K562 (cell line): ENCODE data around the gene IKBKG. TPM values are rescaled to one million over a fixed set of nuclear protein-coding genes. Genes with fewer than 3 reads are reported as not detected.

ENCODE experiments used
- ATF1 ChIP-seq, 2 experiments: fragments of 450-650 bp in 1 of 2; IDR thresholded peaks; 2 replicates each; pipeline ENCODE4 v1.6.1; 2016; ENCODE audit warnings: missing compliant biosample characterization in 1 of 2, missing genetic modification characterization in 1 of 2
- ATF7 ChIP-seq: fragments of 450-650 bp; IDR thresholded peaks from 2 replicates; pipeline ENCODE4 v1.7.1; 2014; ENCODE audit warnings: mild to moderate bottlenecking, moderate library complexity
- CTBP1 ChIP-seq: fragments of 450-650 bp; IDR thresholded peaks from 2 replicates; pipeline ENCODE4 v1.6.1; 2016; ENCODE audit warnings: borderline replicate concordance
- ETV1 ChIP-seq: fragments of 450-650 bp; conservative IDR thresholded peaks from 2 replicates; pipeline ENCODE4 v1.6.1; 2016; ENCODE audit warnings: missing genetic modification characterization, control low read depth, low read depth, missing compliant biosample characterization
- GABPB1 ChIP-seq: sonication (generic); formaldehyde crosslinking; IDR thresholded peaks from 2 replicates; pipeline ENCODE4 v1.8.0; 2022; ENCODE audit warnings: mild to moderate bottlenecking, missing genetic modification reagents
- HNRNPUL1 ChIP-seq: fragments of 200-400 bp; formaldehyde crosslinking; IDR thresholded peaks from 2 replicates; pipeline ENCODE4 v1.6.1; 2017; ENCODE audit warnings: low read length
- MAZ ChIP-seq, 2 experiments: fragments of 450-650 bp in 1 of 2; sonication (generic) in 1 of 2; formaldehyde crosslinking; IDR thresholded peaks in 1 of 2; conservative IDR thresholded peaks in 1 of 2; 2 replicates each; pipeline versions ENCODE4 v1.4.0 to v1.5.0; 2020; ENCODE audit warnings: mild to moderate bottlenecking in 1 of 2, missing genetic modification reagents in 1 of 2
- RAD21 ChIP-seq, 2 experiments: fragments of 250-450 bp in 1 of 2; fragments of 450-650 bp in 1 of 2; sonication (Bioruptor Pico) in 1 of 2; formaldehyde crosslinking in 1 of 2; IDR thresholded peaks in 1 of 2; conservative IDR thresholded peaks in 1 of 2; 2 replicates each; pipeline versions ENCODE4 v1.4.0 to v1.8.0; 2020 to 2022; ENCODE audit warnings: mild to moderate bottlenecking in 2 of 2, moderate library complexity in 1 of 2
- SMC3 ChIP-seq: conservative IDR thresholded peaks from 2 replicates; pipeline ENCODE4 v1.6.1; 2011; ENCODE audit warnings: low read depth, low read length, improper control_type of control experiment; ENCODE audit not compliant: insufficient read depth
- ZNF830 ChIP-seq: fragments of 250-450 bp; sonication (Bioruptor Pico); IDR thresholded peaks from 2 replicates; pipeline ENCODE4 v1.5.0; 2021; ENCODE audit warnings: mild to moderate bottlenecking
- polyA plus RNA-seq, 8 experiments: library from polyadenylated mRNA; depleted of rRNA in 4 of 8; stranded (reverse) in 5 of 8; unstranded in 3 of 8; fragments of >200 nt; fragmentation: Nextera tagmentation in 2 of 8; fragmentation: Illumina TruSeq in 1 of 8; extraction: Ambion mirVana in 2 of 8; extraction: Trizol in 1 of 8; gene quantifications; 2 replicates each; pipeline versions ENCODE4 v1.2.1 to v1.2.3, GENCODE V29; 2011 to 2014; ENCODE audit warnings: inconsistent platforms in 1 of 8, missing spikeins in 1 of 8
- total RNA-seq, 7 experiments: library from RNA; depleted of rRNA in 6 of 7; stranded (reverse); fragments of >200 nt in 6 of 7; fragmentation: Illumina TruSeq in 2 of 7; extraction: Trizol in 2 of 7; gene quantifications; 2 replicates each; pipeline versions ENCODE4 v1.2.1 to v1.2.3, GENCODE V29; 2011 to 2021; ENCODE audit warnings: low replicate concordance in 1 of 7
- TF ChIP-seq, protein P1 (sequence below), 2 experiments: fragments of 450-650 bp; formaldehyde crosslinking in 1 of 2; IDR thresholded peaks; 2 replicates each; pipeline versions ENCODE4 v1.4.0 to v1.6.1; 2014 to 2020; ENCODE audit warnings: mild to moderate bottlenecking in 2 of 2, borderline replicate concordance in 1 of 2, low read depth in 1 of 2
- TF ChIP-seq, protein P2 (sequence below): sonication (generic); formaldehyde crosslinking; IDR thresholded peaks from 2 replicates; pipeline ENCODE4 v1.8.0; 2022; ENCODE audit warnings: missing genetic modification reagents, mild to moderate bottlenecking, moderate library complexity, borderline replicate concordance
- TF ChIP-seq, protein P3 (sequence below): fragments of 450-650 bp; IDR thresholded peaks from 2 replicates; pipeline ENCODE4 v1.6.1; 2016; ENCODE audit warnings: borderline replicate concordance

The IKBKG gene
- total and polyA plus RNA-seq, 9 of the 15 experiments (the other 6 are each of a cell fraction or from before 2014, with no cell fraction given) = 0.68 to 60.0 (median 21.9) TPM

DNA sequence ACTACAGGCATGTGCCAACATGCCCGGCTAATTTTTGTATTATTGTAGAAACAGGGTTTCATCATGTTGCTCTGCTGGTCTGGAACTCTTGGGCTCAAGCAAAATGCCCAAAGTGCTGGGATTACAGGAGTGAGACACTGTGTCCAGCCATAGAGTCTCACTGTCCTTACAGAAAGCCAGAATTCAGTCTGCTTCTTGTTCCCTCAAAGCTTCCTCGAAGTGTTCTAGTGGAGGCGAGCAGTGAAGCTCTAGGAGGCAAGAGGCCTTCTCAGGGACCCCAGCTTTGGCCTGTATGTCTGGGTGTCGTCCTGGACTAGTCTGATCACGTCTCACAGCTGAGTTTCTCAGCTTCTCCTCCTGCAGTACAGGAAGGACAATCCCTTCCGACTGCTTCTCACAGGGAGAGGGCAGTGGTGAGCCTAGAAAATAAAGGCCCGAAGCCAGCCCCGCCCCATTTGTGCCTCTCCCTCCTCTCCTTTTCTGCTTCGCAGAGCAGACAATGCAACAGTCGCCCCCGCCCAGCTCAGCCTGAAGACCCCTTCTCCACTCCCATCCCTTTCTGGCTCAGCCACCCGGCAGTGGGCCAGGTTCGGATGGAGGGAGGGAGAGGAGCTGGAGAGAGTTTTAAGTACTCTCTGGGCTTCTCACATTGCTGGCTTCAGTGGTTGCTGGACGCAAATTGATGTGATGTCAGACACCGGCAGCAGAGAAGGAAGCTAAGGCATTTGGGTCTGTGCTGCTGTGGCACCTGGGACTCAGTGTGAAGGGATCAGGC is 20.3 kb upstream of the IKBKG start (continued):
- TF ChIP-seq CTBP1 = 0 out of 2 replicates have a peak, but pooled peaks have one; percentile 25
- TF ChIP-seq RAD21 (CRISPR knock-in tag; conservative IDR thresholded peaks at IDR 0.05 in 1 of 2, IDR thresholded peaks at IDR 0.05 in 1 of 2) = peak; percentile 24 to 60; a peak in 3 of 4 replicates
- TF ChIP-seq, protein P1, sequence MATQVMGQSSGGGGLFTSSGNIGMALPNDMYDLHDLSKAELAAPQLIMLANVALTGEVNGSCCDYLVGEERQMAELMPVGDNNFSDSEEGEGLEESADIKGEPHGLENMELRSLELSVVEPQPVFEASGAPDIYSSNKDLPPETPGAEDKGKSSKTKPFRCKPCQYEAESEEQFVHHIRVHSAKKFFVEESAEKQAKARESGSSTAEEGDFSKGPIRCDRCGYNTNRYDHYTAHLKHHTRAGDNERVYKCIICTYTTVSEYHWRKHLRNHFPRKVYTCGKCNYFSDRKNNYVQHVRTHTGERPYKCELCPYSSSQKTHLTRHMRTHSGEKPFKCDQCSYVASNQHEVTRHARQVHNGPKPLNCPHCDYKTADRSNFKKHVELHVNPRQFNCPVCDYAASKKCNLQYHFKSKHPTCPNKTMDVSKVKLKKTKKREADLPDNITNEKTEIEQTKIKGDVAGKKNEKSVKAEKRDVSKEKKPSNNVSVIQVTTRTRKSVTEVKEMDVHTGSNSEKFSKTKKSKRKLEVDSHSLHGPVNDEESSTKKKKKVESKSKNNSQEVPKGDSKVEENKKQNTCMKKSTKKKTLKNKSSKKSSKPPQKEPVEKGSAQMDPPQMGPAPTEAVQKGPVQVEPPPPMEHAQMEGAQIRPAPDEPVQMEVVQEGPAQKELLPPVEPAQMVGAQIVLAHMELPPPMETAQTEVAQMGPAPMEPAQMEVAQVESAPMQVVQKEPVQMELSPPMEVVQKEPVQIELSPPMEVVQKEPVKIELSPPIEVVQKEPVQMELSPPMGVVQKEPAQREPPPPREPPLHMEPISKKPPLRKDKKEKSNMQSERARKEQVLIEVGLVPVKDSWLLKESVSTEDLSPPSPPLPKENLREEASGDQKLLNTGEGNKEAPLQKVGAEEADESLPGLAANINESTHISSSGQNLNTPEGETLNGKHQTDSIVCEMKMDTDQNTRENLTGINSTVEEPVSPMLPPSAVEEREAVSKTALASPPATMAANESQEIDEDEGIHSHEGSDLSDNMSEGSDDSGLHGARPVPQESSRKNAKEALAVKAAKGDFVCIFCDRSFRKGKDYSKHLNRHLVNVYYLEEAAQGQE (IDR thresholded peaks at IDR 0.05; ENCODE audit: borderline replicate concordance) = peak; percentile 56; the same call in 1 of the 2 replicates
- TF ChIP-seq, protein P1 (CRISPR knock-in tag; IDR thresholded peaks at IDR 0.05; ENCODE audit: low read depth) = no peak
- TF ChIP-seq, protein P2, sequence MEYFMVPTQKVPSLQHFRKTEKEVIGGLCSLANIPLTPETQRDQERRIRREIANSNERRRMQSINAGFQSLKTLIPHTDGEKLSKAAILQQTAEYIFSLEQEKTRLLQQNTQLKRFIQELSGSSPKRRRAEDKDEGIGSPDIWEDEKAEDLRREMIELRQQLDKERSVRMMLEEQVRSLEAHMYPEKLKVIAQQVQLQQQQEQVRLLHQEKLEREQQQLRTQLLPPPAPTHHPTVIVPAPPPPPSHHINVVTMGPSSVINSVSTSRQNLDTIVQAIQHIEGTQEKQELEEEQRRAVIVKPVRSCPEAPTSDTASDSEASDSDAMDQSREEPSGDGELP (CRISPR knock-in tag) = peak; percentile 88; the same call in 1 of the 2 replicates
- peak in 1 of 2 experiments; percentile 65; a peak in 2 of 4 replicates for TF ChIP-seq MAZ (CRISPR knock-in tag; conservative IDR thresholded peaks at IDR 0.05 in 1 of 2, IDR thresholded peaks at IDR 0.05 in 1 of 2)
- TF ChIP-seq SMC3 = peak; percentile 62
- no peak for TF ChIP-seq GABPB1 (CRISPR knock-in tag)
- no peak for TF ChIP-seq ATF1 (CRISPR knock-in tag; IDR thresholded peaks at IDR 0.05)
- TF ChIP-seq ATF1 (tag; IDR thresholded peaks at IDR 0.05) = peak; percentile 44
- TF ChIP-seq ATF7 = peak; percentile 51; the same call in 1 of the 2 replicates
- peak; percentile 60 for TF ChIP-seq ETV1 (tag)
- TF ChIP-seq ZNF830 (CRISPR knock-in tag) = no peak
- TF ChIP-seq HNRNPUL1 = no peak
- TF ChIP-seq, protein P3, sequence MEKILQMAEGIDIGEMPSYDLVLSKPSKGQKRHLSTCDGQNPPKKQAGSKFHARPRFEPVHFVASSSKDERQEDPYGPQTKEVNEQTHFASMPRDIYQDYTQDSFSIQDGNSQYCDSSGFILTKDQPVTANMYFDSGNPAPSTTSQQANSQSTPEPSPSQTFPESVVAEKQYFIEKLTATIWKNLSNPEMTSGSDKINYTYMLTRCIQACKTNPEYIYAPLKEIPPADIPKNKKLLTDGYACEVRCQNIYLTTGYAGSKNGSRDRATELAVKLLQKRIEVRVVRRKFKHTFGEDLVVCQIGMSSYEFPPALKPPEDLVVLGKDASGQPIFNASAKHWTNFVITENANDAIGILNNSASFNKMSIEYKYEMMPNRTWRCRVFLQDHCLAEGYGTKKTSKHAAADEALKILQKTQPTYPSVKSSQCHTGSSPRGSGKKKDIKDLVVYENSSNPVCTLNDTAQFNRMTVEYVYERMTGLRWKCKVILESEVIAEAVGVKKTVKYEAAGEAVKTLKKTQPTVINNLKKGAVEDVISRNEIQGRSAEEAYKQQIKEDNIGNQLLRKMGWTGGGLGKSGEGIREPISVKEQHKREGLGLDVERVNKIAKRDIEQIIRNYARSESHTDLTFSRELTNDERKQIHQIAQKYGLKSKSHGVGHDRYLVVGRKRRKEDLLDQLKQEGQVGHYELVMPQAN = no peak
